ENCODE measurements around the gene ZNF148. TPM values are rescaled to one million over a fixed set of nuclear protein-coding genes. Genes with fewer than 3 reads are reported as not detected.

ZNF148 gene
- total and polyA plus RNA-seq, 7 donors: 4.8 to 42.5 (median 28.2) TPM

DNA sequence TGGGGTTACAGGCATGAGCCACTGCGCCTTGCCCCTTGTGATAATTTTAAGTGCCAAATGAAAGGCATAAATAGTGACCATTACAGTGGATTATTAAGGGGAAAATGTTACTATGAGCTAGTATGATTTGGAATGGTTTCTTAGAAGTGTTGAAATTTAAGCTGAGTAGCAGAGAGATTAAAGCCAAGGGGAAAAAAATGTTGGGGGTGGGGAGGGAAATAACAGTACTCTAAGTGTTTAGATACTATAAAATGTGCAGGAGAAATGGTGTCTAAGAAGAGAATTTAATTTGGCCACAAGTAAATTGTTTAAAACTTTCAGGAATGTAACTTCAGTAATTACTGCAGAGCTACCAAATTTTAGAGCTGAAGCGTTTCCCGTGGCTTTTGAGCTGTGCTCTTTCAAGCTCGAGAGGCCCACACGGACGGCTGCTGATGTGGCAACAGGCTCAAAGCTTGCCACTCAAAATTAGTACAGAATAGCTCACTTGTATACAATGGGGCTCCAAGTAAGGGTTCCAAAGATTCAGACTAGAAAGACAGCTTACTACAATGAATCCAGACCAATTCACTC, 138.7 kb downstream of the ZNF148 start:
- DNase-seq: no peak
- Histone ChIP-seq H3K4me3 (no peak overlapping the region), H3K9me3 (no peaks in the 10 kb centered on the region), H3K4me1 (no peaks in the 10 kb centered on the region), H3K36me3 (peaks cover 3 to 30% (median 6%) of the 10 kb centered on the region in 4 donors), H3K27ac (peak overlapping the region in 1 of 4 donors; percentile 10), H3K27me3 (no peaks in the 10 kb centered on the region)
- intact Hi-C loops (cut with DNase I): no loop called here
- TF ChIP-seq POLR2A (IDR thresholded peaks at IDR 0.05) (no peak), POLR2AphosphoS5 (IDR thresholded peaks at IDR 0.05) (no peak), EP300 (IDR thresholded peaks at IDR 0.05) (no peak)
- TF ChIP-seq, protein P1, sequence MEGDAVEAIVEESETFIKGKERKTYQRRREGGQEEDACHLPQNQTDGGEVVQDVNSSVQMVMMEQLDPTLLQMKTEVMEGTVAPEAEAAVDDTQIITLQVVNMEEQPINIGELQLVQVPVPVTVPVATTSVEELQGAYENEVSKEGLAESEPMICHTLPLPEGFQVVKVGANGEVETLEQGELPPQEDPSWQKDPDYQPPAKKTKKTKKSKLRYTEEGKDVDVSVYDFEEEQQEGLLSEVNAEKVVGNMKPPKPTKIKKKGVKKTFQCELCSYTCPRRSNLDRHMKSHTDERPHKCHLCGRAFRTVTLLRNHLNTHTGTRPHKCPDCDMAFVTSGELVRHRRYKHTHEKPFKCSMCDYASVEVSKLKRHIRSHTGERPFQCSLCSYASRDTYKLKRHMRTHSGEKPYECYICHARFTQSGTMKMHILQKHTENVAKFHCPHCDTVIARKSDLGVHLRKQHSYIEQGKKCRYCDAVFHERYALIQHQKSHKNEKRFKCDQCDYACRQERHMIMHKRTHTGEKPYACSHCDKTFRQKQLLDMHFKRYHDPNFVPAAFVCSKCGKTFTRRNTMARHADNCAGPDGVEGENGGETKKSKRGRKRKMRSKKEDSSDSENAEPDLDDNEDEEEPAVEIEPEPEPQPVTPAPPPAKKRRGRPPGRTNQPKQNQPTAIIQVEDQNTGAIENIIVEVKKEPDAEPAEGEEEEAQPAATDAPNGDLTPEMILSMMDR (IDR thresholded peaks at IDR 0.05): no peak
- WGBS, 2 donors: 75 to 93% methylated on average over 6 of the region's 6 CpGs

DNA sequence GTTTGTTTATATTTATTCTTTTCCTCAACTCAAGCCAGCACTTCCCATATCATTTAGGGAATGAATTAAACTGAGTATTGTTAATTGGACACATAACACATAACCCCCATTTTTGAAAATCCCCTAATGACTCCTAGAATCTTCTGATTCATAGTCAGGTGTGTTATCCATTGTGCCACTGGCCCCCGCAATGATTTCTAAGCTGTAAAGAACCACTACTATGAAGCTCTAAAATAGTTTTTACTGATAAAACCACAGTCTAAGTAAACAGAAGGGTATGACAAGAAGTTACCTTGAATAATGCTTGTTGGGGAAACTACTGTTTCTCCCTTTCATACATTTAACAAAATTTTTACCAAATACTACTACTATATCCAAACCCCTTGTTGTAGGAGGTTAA, 140.3 kb downstream of the ZNF148 start:
- TF ChIP-seq EP300 (IDR thresholded peaks at IDR 0.05) (no peak), POLR2A (IDR thresholded peaks at IDR 0.05) (no peak), POLR2AphosphoS5 (IDR thresholded peaks at IDR 0.05) (no peak)
- TF ChIP-seq, protein P1 (IDR thresholded peaks at IDR 0.05): no peak
- Histone ChIP-seq H3K4me3 (no peak overlapping the region), H3K27me3 (no peaks in the 10 kb centered on the region), H3K36me3 (peaks cover 3 to 24% (median 6%) of the 10 kb centered on the region in 4 donors), H3K4me1 (no peaks in the 10 kb centered on the region), H3K9me3 (no peaks in the 10 kb centered on the region), H3K27ac (no peak overlapping the region)
- DNase-seq: no peak
- 90 to 96% methylated on average over 1 of the region's 1 CpG for WGBS, 2 donors
- intact Hi-C loops (cut with DNase I): no loop called here

DNA sequence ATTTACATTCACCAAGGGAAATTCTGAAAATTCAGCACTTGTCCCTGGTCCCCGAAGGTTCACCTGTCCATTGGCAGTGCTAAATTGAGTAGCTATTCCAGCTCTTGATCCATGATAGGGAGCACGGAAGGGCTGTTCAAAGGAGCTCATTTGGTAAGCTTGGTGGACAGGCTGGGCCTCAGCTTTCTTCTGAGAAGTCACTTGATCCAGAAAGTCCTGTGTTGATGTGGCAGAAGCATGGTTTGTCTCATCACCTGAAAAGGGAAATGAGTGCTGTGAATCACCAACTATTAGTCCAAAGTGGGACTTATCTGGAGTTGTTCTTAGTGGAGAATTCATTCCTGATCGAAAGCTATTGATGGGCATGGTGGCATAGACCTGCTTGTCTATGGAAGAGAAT, 142.7 kb downstream of the ZNF148 start:
- intact Hi-C loops (cut with DNase I): no loop called here
- WGBS, 2 donors: 94 to 97% methylated on average over 3 of the region's 3 CpGs
- peaks cover 3 to 18% (median 6%) of the 10 kb centered on the region in 4 donors for H3K36me3 ChIP-seq
- H3K27me3 ChIP-seq: no peaks in the 10 kb centered on the region
- H3K9me3 ChIP-seq: no peaks in the 10 kb centered on the region
- no peak for TF ChIP-seq POLR2AphosphoS5 (IDR thresholded peaks at IDR 0.05)
- no peak for TF ChIP-seq POLR2A (IDR thresholded peaks at IDR 0.05)
- TF ChIP-seq, protein P1 (IDR thresholded peaks at IDR 0.05): no peak
- TF ChIP-seq EP300 (IDR thresholded peaks at IDR 0.05): no peak
- H3K27ac ChIP-seq: no peak overlapping the region
- no peak for DNase-seq
- H3K4me3 ChIP-seq: no peak overlapping the region
- no peaks in the 10 kb centered on the region for H3K4me1 ChIP-seq

DNA sequence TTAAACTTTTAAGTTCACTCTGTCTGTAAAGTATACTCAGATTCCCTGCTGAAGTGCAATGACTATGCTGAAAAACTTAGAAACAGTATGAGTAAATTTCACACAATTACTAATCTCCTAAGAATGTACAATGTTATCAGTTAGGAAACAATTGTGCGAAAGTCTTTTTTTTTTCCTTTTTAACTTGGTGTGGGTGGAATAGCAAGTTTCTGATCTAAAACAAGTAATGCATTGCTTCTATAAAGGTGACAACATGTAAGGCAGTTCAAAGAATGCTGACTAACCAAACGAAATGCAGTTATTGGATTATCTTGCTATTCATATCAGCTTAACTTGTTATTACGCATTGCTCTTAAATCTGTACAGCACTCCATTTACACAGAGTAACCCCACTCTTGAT, 143.2 kb downstream of the ZNF148 start:
- no peak overlapping the region for H3K4me3 ChIP-seq
- no peaks in the 10 kb centered on the region for H3K9me3 ChIP-seq
- intact Hi-C loops (cut with DNase I): no loop called here
- TF ChIP-seq, protein P1 (IDR thresholded peaks at IDR 0.05): no peak
- TF ChIP-seq POLR2A (IDR thresholded peaks at IDR 0.05): no peak
- TF ChIP-seq EP300 (IDR thresholded peaks at IDR 0.05): no peak
- TF ChIP-seq POLR2AphosphoS5 (IDR thresholded peaks at IDR 0.05): no peak
- no peak for DNase-seq
- H3K27me3 ChIP-seq: no peaks in the 10 kb centered on the region
- H3K4me1 ChIP-seq: no peaks in the 10 kb centered on the region
- no peak overlapping the region for H3K27ac ChIP-seq
- 87 to 91% methylated on average over 3 of the region's 3 CpGs for WGBS, 2 donors
- peaks cover 3 to 18% (median 6%) of the 10 kb centered on the region in 4 donors for H3K36me3 ChIP-seq

DNA sequence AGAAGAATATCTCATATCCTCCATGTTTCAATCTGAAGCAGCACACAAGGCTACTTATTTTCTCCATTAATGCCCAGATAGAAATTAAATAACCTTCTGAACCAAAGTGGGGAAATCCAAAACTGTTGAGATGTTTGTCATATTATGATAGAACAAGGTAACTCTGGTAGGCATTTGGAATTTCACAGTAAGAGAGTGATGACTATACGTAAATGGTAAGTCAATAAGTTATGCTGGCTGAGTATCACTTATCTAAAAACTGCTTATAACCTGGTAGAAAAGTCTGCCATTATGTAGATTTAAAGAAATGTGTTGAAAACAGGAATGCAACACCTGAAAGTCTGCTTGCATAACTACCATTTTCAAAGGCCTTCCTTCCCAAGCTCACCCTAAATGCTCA, 145.4 kb downstream of the ZNF148 start:
- no peak overlapping the region for H3K27ac ChIP-seq
- H3K27me3 ChIP-seq: no peaks in the 10 kb centered on the region
- peaks cover 3 to 18% (median 6%) of the 10 kb centered on the region in 4 donors for H3K36me3 ChIP-seq
- no peak for DNase-seq
- no peak overlapping the region for H3K4me3 ChIP-seq
- WGBS, 2 donors: 97% methylated on average over 1 of the region's 1 CpG
- no peak for TF ChIP-seq POLR2A (IDR thresholded peaks at IDR 0.05)
- TF ChIP-seq POLR2AphosphoS5 (IDR thresholded peaks at IDR 0.05): no peak
- TF ChIP-seq EP300 (IDR thresholded peaks at IDR 0.05): no peak
- TF ChIP-seq, protein P1 (IDR thresholded peaks at IDR 0.05): no peak
- H3K9me3 ChIP-seq: no peaks in the 10 kb centered on the region
- intact Hi-C loops (cut with DNase I): no loop called here
- no peaks in the 10 kb centered on the region for H3K4me1 ChIP-seq

Measured in sigmoid colon (tissue), 7 donors.